SU-DHL-6 (cell line): ENCODE results near the gene GABRG2.

ENCODE experiments used
- H2AFZ ChIP-seq: fragments of 200-600 bp; sonication (generic); 2 replicates; pipeline ENCODE4 v1.6.1; 2014; ENCODE audit warnings: low read depth, mild to moderate bottlenecking, moderate library complexity, mixed read lengths, antibody characterized with exemption, low read length; ENCODE audit not compliant: severe bottlenecking
- H3F3A ChIP-seq: fragments of 200-600 bp; shearing (Covaris generic); 2 replicates; pipeline ENCODE4 v1.6.0; 2016; ENCODE audit warnings: antibody characterized with exemption, mild to moderate bottlenecking; ENCODE audit not compliant: insufficient read depth
- H3K27ac ChIP-seq: fragments of 200-600 bp; sonication (generic); 2 replicates; pipeline ENCODE4 v1.5.1; 2016; ENCODE audit warnings: low read depth, mild to moderate bottlenecking, low read length, moderate library complexity, mixed read lengths
- H3K27me3 ChIP-seq: fragments of 200-600 bp; sonication (generic), shearing (Covaris generic); 2 replicates; pipeline ENCODE4 v1.6.0; 2014; ENCODE audit warnings: mild to moderate bottlenecking, low read length
- H3K36me3 ChIP-seq: fragments of 200-600 bp; sonication (generic); 2 replicates; pipeline ENCODE4 v1.6.1; 2014; ENCODE audit warnings: mild to moderate bottlenecking, low read length, mixed read lengths
- H3K4me2 ChIP-seq: fragments of 300-600, 200-600 bp; shearing (Covaris generic), sonication (generic); 2 replicates; pipeline ENCODE4 v1.6.0; 2014; ENCODE audit warnings: low read length, low read depth, mild to moderate bottlenecking; ENCODE audit not compliant: poor library complexity, severe bottlenecking
- H3K4me3 ChIP-seq: fragments of 200-600 bp; sonication (generic); 2 replicates; pipeline ENCODE4 v1.5.1; 2014; ENCODE audit warnings: antibody characterized with exemption, low read length, mild to moderate bottlenecking, mixed read lengths; ENCODE audit not compliant: insufficient read depth, poor library complexity, severe bottlenecking
- H3K79me2 ChIP-seq: fragments of 200-600 bp; sonication (generic); 2 replicates; pipeline ENCODE4 v1.6.1; 2014; ENCODE audit warnings: mild to moderate bottlenecking, low read length, moderate library complexity; ENCODE audit not compliant: insufficient read depth
- H3K9ac ChIP-seq: fragments of 200-600 bp; sonication (generic); 2 replicates; pipeline ENCODE4 v1.7.0; 2014; ENCODE audit warnings: mild to moderate bottlenecking, low read length
- H3K9me2 ChIP-seq: fragments of 200-600 bp; sonication (generic); replicated peaks from 2 replicates; pipeline ENCODE4 v1.6.1; 2014; ENCODE audit warnings: low read length; ENCODE audit not compliant: insufficient read depth
- H3K9me3 ChIP-seq: fragments of 200-600 bp; sonication (generic); 2 replicates; pipeline ENCODE4 v1.6.1; 2014; ENCODE audit warnings: low read length, mixed read lengths; ENCODE audit not compliant: insufficient read depth
- H4K20me1 ChIP-seq: fragments of 200-600 bp; sonication (generic); 2 replicates; pipeline ENCODE4 v1.6.1; 2014; ENCODE audit warnings: low read depth, mild to moderate bottlenecking, antibody characterized with exemption, low read length, moderate library complexity, mixed read lengths
- EZH2phosphoT487 ChIP-seq: fragments of 200-600 bp; sonication (generic), shearing (Covaris generic); conservative IDR thresholded peaks from 2 replicates; pipeline ENCODE4 v1.6.1; 2018; ENCODE audit warnings: mild to moderate bottlenecking, antibody characterized with exemption, low read length, moderate library complexity, mixed read lengths
- TF ChIP-seq, protein P1 (sequence below): fragments of 200-600 bp; sonication (generic); IDR thresholded peaks from one replicate; pipeline ENCODE4 v1.5.1; 2017; ENCODE audit warnings: antibody characterized with exemption, mild to moderate bottlenecking, low read length, moderate library complexity; ENCODE audit not compliant: insufficient read depth, poor library complexity, severe bottlenecking

The GABRG2 gene

DNA sequence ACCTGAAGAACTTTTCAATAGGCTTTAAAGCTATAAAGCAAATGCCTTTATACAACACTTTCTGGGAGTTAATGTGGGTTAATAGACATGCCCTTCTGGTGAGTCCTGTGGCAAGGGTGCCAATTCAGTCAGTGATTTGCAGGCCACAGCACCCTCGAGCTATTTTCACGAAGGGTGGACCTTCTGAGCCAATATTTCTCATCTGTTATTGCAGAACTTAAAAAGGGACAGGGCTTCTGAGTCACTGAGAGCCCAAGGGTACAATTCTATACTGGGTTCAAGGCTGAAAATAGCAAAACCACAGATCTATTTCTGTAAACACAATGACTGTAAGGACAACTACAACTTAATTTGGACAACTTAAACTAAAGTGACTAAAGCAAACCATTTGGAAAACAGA lies 92.8 kb downstream of the GABRG2 start:
- Histone ChIP-seq H4K20me1 (no peaks in the 10 kb centered on the region), H3K4me3 (no peak overlapping the region), H3K36me3 (no peaks in the 10 kb centered on the region), H3F3A (no peaks in the 10 kb centered on the region), H3K79me2 (no peaks in the 10 kb centered on the region), H3K27me3 (no peaks in the 10 kb centered on the region), H3K9me2 (no peaks in the 10 kb centered on the region), H2AFZ (no peak overlapping the region), H3K9ac (no peak overlapping the region), H3K27ac (no peak overlapping the region), H3K9me3 (no peaks in the 10 kb centered on the region), H3K4me2 (no peak overlapping the region)
- TF ChIP-seq, protein P1, sequence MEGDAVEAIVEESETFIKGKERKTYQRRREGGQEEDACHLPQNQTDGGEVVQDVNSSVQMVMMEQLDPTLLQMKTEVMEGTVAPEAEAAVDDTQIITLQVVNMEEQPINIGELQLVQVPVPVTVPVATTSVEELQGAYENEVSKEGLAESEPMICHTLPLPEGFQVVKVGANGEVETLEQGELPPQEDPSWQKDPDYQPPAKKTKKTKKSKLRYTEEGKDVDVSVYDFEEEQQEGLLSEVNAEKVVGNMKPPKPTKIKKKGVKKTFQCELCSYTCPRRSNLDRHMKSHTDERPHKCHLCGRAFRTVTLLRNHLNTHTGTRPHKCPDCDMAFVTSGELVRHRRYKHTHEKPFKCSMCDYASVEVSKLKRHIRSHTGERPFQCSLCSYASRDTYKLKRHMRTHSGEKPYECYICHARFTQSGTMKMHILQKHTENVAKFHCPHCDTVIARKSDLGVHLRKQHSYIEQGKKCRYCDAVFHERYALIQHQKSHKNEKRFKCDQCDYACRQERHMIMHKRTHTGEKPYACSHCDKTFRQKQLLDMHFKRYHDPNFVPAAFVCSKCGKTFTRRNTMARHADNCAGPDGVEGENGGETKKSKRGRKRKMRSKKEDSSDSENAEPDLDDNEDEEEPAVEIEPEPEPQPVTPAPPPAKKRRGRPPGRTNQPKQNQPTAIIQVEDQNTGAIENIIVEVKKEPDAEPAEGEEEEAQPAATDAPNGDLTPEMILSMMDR: no peak
- no peak for TF ChIP-seq EZH2phosphoT487

DNA sequence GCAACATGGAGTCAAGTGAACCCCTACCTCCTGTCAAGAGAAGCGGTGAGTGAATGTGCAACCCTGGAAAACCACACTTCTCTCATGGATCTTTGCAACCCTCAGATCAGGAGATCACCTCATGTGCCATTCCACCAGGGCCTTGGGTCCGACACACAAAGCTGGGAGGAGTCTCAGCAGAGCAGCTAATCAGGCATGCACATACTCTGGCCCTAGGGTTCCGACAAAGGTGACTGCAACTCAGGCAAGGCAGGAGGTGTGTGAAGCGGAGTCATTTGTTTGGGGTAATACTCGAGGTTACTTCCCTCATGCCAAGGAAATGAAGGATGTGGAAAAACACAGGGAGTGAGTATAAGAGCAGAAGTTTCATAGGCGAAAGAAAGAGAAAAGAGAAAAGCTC lies 96.1 kb downstream of the GABRG2 start:
- no peaks in the 10 kb centered on the region for H3K9me2 ChIP-seq
- H3K9me3 ChIP-seq: no peaks in the 10 kb centered on the region
- H3F3A ChIP-seq: no peaks in the 10 kb centered on the region
- H3K4me2 ChIP-seq: no peak overlapping the region
- H3K79me2 ChIP-seq: no peaks in the 10 kb centered on the region
- no peaks in the 10 kb centered on the region for H4K20me1 ChIP-seq
- TF ChIP-seq, protein P1: no peak
- TF ChIP-seq EZH2phosphoT487: no peak
- no peak overlapping the region for H3K27ac ChIP-seq
- no peak overlapping the region for H3K9ac ChIP-seq
- no peak overlapping the region for H3K4me3 ChIP-seq
- no peaks in the 10 kb centered on the region for H3K27me3 ChIP-seq
- no peak overlapping the region for H2AFZ ChIP-seq
- H3K36me3 ChIP-seq: no peaks in the 10 kb centered on the region

DNA sequence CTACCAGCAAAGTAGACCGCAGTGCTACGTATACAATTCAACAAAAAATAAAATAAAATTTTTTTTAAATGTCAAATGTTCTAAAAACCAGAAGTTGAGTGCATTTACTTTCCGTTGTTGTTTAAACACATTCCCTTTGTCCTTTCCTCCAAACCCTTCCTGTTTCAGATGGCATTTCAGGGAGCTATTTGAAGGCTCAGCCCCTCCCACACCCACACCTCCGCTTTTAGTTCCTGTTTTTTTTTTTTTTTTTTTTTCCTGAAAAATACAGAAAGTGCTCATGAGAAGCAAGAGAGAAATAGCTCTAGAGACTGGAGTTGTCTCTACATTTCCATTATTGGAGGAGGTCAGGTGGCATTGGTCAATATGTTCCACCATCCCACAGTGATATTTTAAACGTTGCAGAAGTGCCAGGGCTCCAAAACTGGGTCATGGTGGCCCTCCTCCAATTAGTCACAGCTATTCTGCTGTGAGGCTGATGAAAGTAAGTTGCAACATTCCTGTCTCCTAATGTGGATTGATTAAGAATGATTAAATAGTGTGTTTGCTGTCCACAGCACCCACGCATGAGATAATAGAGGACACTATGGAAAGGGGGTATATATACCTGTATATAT lies 106.9 kb downstream of the GABRG2 start:
- no peak overlapping the region for H3K9ac ChIP-seq
- no peaks in the 10 kb centered on the region for H3K36me3 ChIP-seq
- TF ChIP-seq, protein P1: no peak
- no peak for TF ChIP-seq EZH2phosphoT487
- no peaks in the 10 kb centered on the region for H3K9me2 ChIP-seq
- H3K4me2 ChIP-seq: no peak overlapping the region
- no peak overlapping the region for H3K27ac ChIP-seq
- H3F3A ChIP-seq: no peaks in the 10 kb centered on the region
- H4K20me1 ChIP-seq: no peaks in the 10 kb centered on the region
- no peak overlapping the region for H3K4me3 ChIP-seq
- H3K27me3 ChIP-seq: no peaks in the 10 kb centered on the region
- H3K79me2 ChIP-seq: no peaks in the 10 kb centered on the region
- no peaks in the 10 kb centered on the region for H3K9me3 ChIP-seq
- H2AFZ ChIP-seq: no peak overlapping the region
